Cerebellar nuclear complex (tissue), 1 donor: Measurements from ENCODE around the gene SERPINB5.
"Not testable (repeated sequence)": the region's sequence is repeated elsewhere in the genome, so short reads cannot be mapped to it uniquely, and the experiment has no call there.

Source experiments
- DNase-seq, 2 experiments: peaks; one replicate each; lab custom pipeline; 2025; lab: John Stamatoyannopoulos, UW

SERPINB5 gene

GRCh38 chr18:63476668-63477067, at the start of gene SERPINB5:
Gene SERPINB5 (plus strand): TSS chr18:63476958. CDS start chr18:63484429, 7,471 bp downstream.
- DNase-seq, result no peak

- no peak for DNase-seq
Observed at GRCh38 chr18:63427558-63427957, 49.2 kb upstream of the SERPINB5 start.

- DNase-seq, result no peak
Observed at GRCh38 chr18:63430526-63430925, 46.2 kb upstream of the SERPINB5 start.

- no peak for DNase-seq
Observed at GRCh38 chr18:63431180-63431579, 45.6 kb upstream of the SERPINB5 start.

- DNase-seq, result no peak
Observed at GRCh38 chr18:63433334-63433866, 43.4 kb upstream of the SERPINB5 start.

- no peak for DNase-seq
Observed at GRCh38 chr18:63438181-63438580, 38.6 kb upstream of the SERPINB5 start.

- no peak for DNase-seq
Observed at GRCh38 chr18:63439334-63439733, 37.4 kb upstream of the SERPINB5 start.

- no peak for DNase-seq
Observed at GRCh38 chr18:63440219-63440618, 36.5 kb upstream of the SERPINB5 start.

GRCh38 chr18:63440881-63441280, 35.9 kb upstream of the SERPINB5 start:
- DNase-seq, result no peak

GRCh38 chr18:63443829-63444228, 32.9 kb upstream of the SERPINB5 start:
- no peak for DNase-seq

- DNase-seq, result no peak
Observed at GRCh38 chr18:63444580-63444979, 32.2 kb upstream of the SERPINB5 start.

- no peak for DNase-seq
Observed at GRCh38 chr18:63445037-63445436, 31.7 kb upstream of the SERPINB5 start.

GRCh38 chr18:63446266-63446665, 30.5 kb upstream of the SERPINB5 start:
- no peak for DNase-seq

GRCh38 chr18:63447066-63447465, 29.7 kb upstream of the SERPINB5 start:
- no peak for DNase-seq

GRCh38 chr18:63449426-63449825, 27.3 kb upstream of the SERPINB5 start:
- DNase-seq, result no peak

GRCh38 chr18:63451799-63452660, 24.7 kb upstream of the SERPINB5 start:
- no peak for DNase-seq

GRCh38 chr18:63452751-63453150, 24.0 kb upstream of the SERPINB5 start:
- not testable (repeated sequence) for DNase-seq

- no peak for DNase-seq
Observed at GRCh38 chr18:63454497-63454896, 22.3 kb upstream of the SERPINB5 start.

GRCh38 chr18:63457977-63458376, 18.8 kb upstream of the SERPINB5 start:
- no peak for DNase-seq

GRCh38 chr18:63460414-63460813, 16.3 kb upstream of the SERPINB5 start:
- no peak for DNase-seq

- no peak for DNase-seq
Observed at GRCh38 chr18:63464434-63464833, 12.3 kb upstream of the SERPINB5 start.

- no peak for DNase-seq
Observed at GRCh38 chr18:63465059-63465458, 11.7 kb upstream of the SERPINB5 start.

- no peak for DNase-seq
Observed at GRCh38 chr18:63467699-63468098, 9.1 kb upstream of the SERPINB5 start.

GRCh38 chr18:63468575-63468974, 8.2 kb upstream of the SERPINB5 start:
- no peak for DNase-seq
